Activated CD4-positive, alpha-beta memory T cell treated with anti-CD3 and anti-CD28 coated beads for 36 hours (primary cell): ENCODE measurements around the gene DDC. TPM values are rescaled to one million over a fixed set of nuclear protein-coding genes. Genes with fewer than 3 reads are reported as not detected.
"Not testable (repeated sequence)": the region's sequence is repeated elsewhere in the genome, so short reads cannot be mapped to it uniquely, and the experiment has no call there.

Experiments used
- CTCF ChIA-PET: fragments of 350-600 bp; sonication (Branson Sonifier 250); formaldehyde crosslinking; loops from one replicate; lab custom pipeline; 2021; ENCODE audit warnings: antibody characterized with exemption, inconsistent platforms; lab: Charles Lee
- POLR2A ChIA-PET: fragments of 350-600 bp; sonication (Branson Sonifier 250); formaldehyde crosslinking; loops from one replicate; lab custom pipeline; 2021; ENCODE audit warnings: antibody characterized with exemption; lab: Charles Lee
- DNase-seq: peaks from one replicate; pipeline ENCODE4 v3.0.0-alpha.2; 2020
- H3K27ac Mint-ChIP-seq: one replicate; pipeline ENCODE4 v1.8.0; 2021; ENCODE audit warnings: mixed read lengths
- H3K27me3 Mint-ChIP-seq: one replicate; pipeline ENCODE4 v1.8.0; 2021; ENCODE audit warnings: mixed read lengths
- H3K36me3 Mint-ChIP-seq: one replicate; pipeline ENCODE4 v1.8.0; 2021; ENCODE audit warnings: mixed read lengths
- H3K4me1 Mint-ChIP-seq: one replicate; pipeline ENCODE4 v1.8.0; 2021; ENCODE audit warnings: low read depth, mixed read lengths
- H3K4me3 Mint-ChIP-seq: one replicate; pipeline ENCODE4 v1.8.0; 2021; ENCODE audit warnings: mild to moderate bottlenecking, mixed read lengths
- H3K9me3 Mint-ChIP-seq: one replicate; pipeline ENCODE4 v1.8.0; 2021; ENCODE audit warnings: mixed read lengths
- intact Hi-C: fragments of 100-400 bp; cut with micrococcal nuclease; formaldehyde crosslinking; loops from one replicate; pipeline ENCODE4 v1.15.1; 2023
- total RNA-seq, 2 experiments: library from RNA; stranded (reverse); gene quantifications; one replicate each; pipeline ENCODE4 v1.2.3, GENCODE V29; 2021

Gene DDC
- total RNA-seq, 2 experiments from 2014 or later: not detected

GRCh38 chr7:50471970-50472369, 93.2 kb downstream of the DDC start:
- POLR2A ChIA-PET: no interaction called here
- CTCF ChIA-PET: interaction anchor here (0.9 to 2.1 kb wide), 2 partner anchors 161 to 689 kb away, joined by 3 to 6 read pairs; no protein-coding TSS in a partner anchor
- no peak for DNase-seq
- intact Hi-C loops: no loop called here
- Mint-ChIP-seq H3K4me3 (no peak overlapping the region), H3K27ac (no peak overlapping the region), H3K4me1 (peaks cover 19% of the 10 kb centered on the region), H3K36me3 (no peaks in the 10 kb centered on the region), H3K9me3 (no peaks in the 10 kb centered on the region), H3K27me3 (peaks cover 2% of the 10 kb centered on the region)

- Mint-ChIP-seq H3K27me3 (peaks cover 2% of the 10 kb centered on the region), H3K9me3 (no peaks in the 10 kb centered on the region), H3K27ac (no peak overlapping the region), H3K4me1 (peaks cover 19% of the 10 kb centered on the region), H3K36me3 (no peaks in the 10 kb centered on the region), H3K4me3 (no peak overlapping the region)
- ChIA-PET POLR2A (no interaction called here), CTCF (interaction anchor here (0.9 to 5.9 kb wide), 5 partner anchors 163 to 690 kb away, joined by 3 to 130 read pairs (median 5); no protein-coding TSS in a partner anchor)
- intact Hi-C loops: no loop called here
- DNase-seq: no peak
These were observed 94.7 kb downstream of the DDC start for GRCh38 chr7:50470250-50471163.

GRCh38 chr7:50469181-50469580, 96.0 kb downstream of the DDC start:
- CTCF ChIA-PET: interaction anchor here (1.0 to 5.9 kb wide), 13 partner anchors 16 to 694 kb away, joined by 3 to 130 read pairs (median 18); partner anchors contain the start of gene ZPBP
- H3K27me3 Mint-ChIP-seq: peaks cover 2% of the 10 kb centered on the region
- POLR2A ChIA-PET: no interaction called here

GRCh38 chr7:50467817-50468610, 97.2 kb downstream of the DDC start:
- intact Hi-C loops: loop anchor here (1.0 to 5.0 kb wide), 8 partner anchors 165 to 693 kb away; no protein-coding TSS in a partner anchor
- CTCF ChIA-PET: interaction anchor here (0.5 to 5.9 kb wide), 69 partner anchors 8 to 899 kb away, joined by 3 to 130 read pairs (median 4); partner anchors contain the start of gene ZPBP
- no peaks in the 10 kb centered on the region for H3K36me3 Mint-ChIP-seq

More at GRCh38 chr7:50469181-50469580, 96.0 kb downstream of the DDC start:
- no peaks in the 10 kb centered on the region for H3K9me3 Mint-ChIP-seq
- intact Hi-C loops: loop anchor here (5.0 kb wide), 3 partner anchors 262 to 598 kb away; no protein-coding TSS in a partner anchor
- H3K4me3 Mint-ChIP-seq: no peak overlapping the region
- H3K4me1 Mint-ChIP-seq: peaks cover 12% of the 10 kb centered on the region
- no peak overlapping the region for H3K27ac Mint-ChIP-seq
- no peaks in the 10 kb centered on the region for H3K36me3 Mint-ChIP-seq
- DNase-seq: no peak

GRCh38 chr7:50466815-50467585, 98.2 kb downstream of the DDC start:
- Mint-ChIP-seq H3K27ac (no peak overlapping the region), H3K4me1 (peaks cover 12% of the 10 kb centered on the region)
- POLR2A ChIA-PET: no interaction called here

More at GRCh38 chr7:50467817-50468610, 97.2 kb downstream of the DDC start:
- Mint-ChIP-seq H3K4me1 (peaks cover 12% of the 10 kb centered on the region), H3K4me3 (no peak overlapping the region), H3K9me3 (no peaks in the 10 kb centered on the region), H3K27ac (no peak overlapping the region), H3K27me3 (peaks cover 2% of the 10 kb centered on the region)
- DNase-seq: peak; percentile 89
- POLR2A ChIA-PET: no interaction called here

GRCh38 chr7:50463035-50463434, 102.2 kb downstream of the DDC start:
- intact Hi-C loops: no loop called here
- CTCF ChIA-PET: interaction anchor here (0.7 to 1.7 kb wide), 4 partner anchors 170 to 698 kb away, joined by 3 to 6 read pairs (median 4); no protein-coding TSS in a partner anchor
- DNase-seq: no peak
- Mint-ChIP-seq H3K4me1 (peaks cover 8% of the 10 kb centered on the region), H3K9me3 (no peaks in the 10 kb centered on the region), H3K4me3 (no peak overlapping the region), H3K27ac (no peak overlapping the region), H3K27me3 (peaks cover under 1% of the 10 kb centered on the region), H3K36me3 (no peaks in the 10 kb centered on the region)
- POLR2A ChIA-PET: no interaction called here

More at GRCh38 chr7:50466815-50467585, 98.2 kb downstream of the DDC start:
- H3K36me3 Mint-ChIP-seq: no peaks in the 10 kb centered on the region
- H3K27me3 Mint-ChIP-seq: peaks cover 2% of the 10 kb centered on the region
- no peak for DNase-seq
- CTCF ChIA-PET: interaction anchor here (0.6 to 5.9 kb wide), 37 partner anchors 9 to 696 kb away, joined by 3 to 130 read pairs (median 5); partner anchors contain the start of gene ZPBP
- intact Hi-C loops: loop anchor here (5.0 kb wide), 3 partner anchors 260 to 600 kb away; no protein-coding TSS in a partner anchor
- H3K4me3 Mint-ChIP-seq: no peak overlapping the region
- H3K9me3 Mint-ChIP-seq: no peaks in the 10 kb centered on the region

- Mint-ChIP-seq H3K27ac (no peak overlapping the region), H3K9me3 (no peaks in the 10 kb centered on the region), H3K4me3 (no peak overlapping the region), H3K27me3 (no peaks in the 10 kb centered on the region), H3K36me3 (no peaks in the 10 kb centered on the region), H3K4me1 (peaks cover 1% of the 10 kb centered on the region)
- no peak for DNase-seq
- intact Hi-C loops: no loop called here
- ChIA-PET CTCF (interaction anchor here (0.7 to 1.7 kb wide), 4 partner anchors 171 to 699 kb away, joined by 3 to 6 read pairs (median 4); no protein-coding TSS in a partner anchor), POLR2A (no interaction called here)
These were observed 102.8 kb downstream of the DDC start for GRCh38 chr7:50462361-50462760.

GRCh38 chr7:50461695-50462094, 103.5 kb downstream of the DDC start:
- no peaks in the 10 kb centered on the region for H3K36me3 Mint-ChIP-seq
- no peak for DNase-seq
- ChIA-PET CTCF (no interaction called here), POLR2A (no interaction called here)
- no peak overlapping the region for H3K4me3 Mint-ChIP-seq
- intact Hi-C loops: no loop called here
- no peaks in the 10 kb centered on the region for H3K9me3 Mint-ChIP-seq
- H3K4me1 Mint-ChIP-seq: no peaks in the 10 kb centered on the region
- no peaks in the 10 kb centered on the region for H3K27me3 Mint-ChIP-seq
- no peak overlapping the region for H3K27ac Mint-ChIP-seq

- H3K4me1 Mint-ChIP-seq, intact Hi-C loops, H3K4me3 Mint-ChIP-seq, H3K9me3 Mint-ChIP-seq, DNase-seq, CTCF ChIA-PET, H3K27me3 Mint-ChIP-seq, POLR2A ChIA-PET, H3K27ac Mint-ChIP-seq, H3K36me3 Mint-ChIP-seq: not testable (repeated sequence)
These were observed 106.0 kb downstream of the DDC start for GRCh38 chr7:50459183-50459582.

GRCh38 chr7:50458651-50459050, 106.6 kb downstream of the DDC start:
- intact Hi-C loops, DNase-seq, H3K4me1 Mint-ChIP-seq, H3K27me3 Mint-ChIP-seq, H3K27ac Mint-ChIP-seq, POLR2A ChIA-PET, H3K4me3 Mint-ChIP-seq, H3K9me3 Mint-ChIP-seq, H3K36me3 Mint-ChIP-seq: not testable (repeated sequence)
- CTCF ChIA-PET: interaction anchor here (1.0 kb wide), 1 partner anchor 9 kb away, joined by 5 read pairs; no protein-coding TSS in a partner anchor
